HL-60/S4 treated with phorbol 12-myristate 13-acetate at 8.2 ng/mL for 4 days and 3 days (cell line): ENCODE measurements around the gene PCYT1A.
"Not testable (repeated sequence)": the region's sequence is repeated elsewhere in the genome, so short reads cannot be mapped to it uniquely, and the experiment has no call there.

Source experiments
- in situ Hi-C: fragments of 300-500 bp; cut with MboI; formaldehyde crosslinking; loops from 2 replicates; pipeline ENCODE4 v1.15.0; 2022; ENCODE audit warnings: low sequenced_read_pairs

Gene PCYT1A

GRCh38 chr3:196288141-196288460, 575 bp upstream of the PCYT1A start:
- in situ Hi-C loops, result no loop called here

DNA sequence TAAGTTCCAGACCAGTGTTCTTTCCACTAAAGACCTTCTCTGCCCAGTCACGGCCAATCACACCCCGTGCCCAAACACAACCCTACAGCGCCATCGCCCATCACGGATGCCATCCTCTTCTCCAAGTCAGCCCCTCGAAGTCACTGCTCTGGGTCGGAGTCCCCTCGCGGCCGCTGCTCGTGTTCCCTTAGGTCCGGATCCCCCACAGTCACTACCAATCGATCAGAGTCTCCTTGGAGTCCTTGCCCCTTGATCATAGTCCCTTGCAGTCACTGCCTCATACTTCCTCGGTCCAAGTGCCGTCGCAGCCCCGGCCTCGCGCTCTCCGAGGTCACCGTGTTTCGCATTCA, 461 bp downstream of the PCYT1A start:
- in situ Hi-C loops, result no loop called here

- in situ Hi-C loops, result no loop called here
Observed at GRCh38 chr3:196284396-196284795, 3.1 kb downstream of the PCYT1A start.

DNA sequence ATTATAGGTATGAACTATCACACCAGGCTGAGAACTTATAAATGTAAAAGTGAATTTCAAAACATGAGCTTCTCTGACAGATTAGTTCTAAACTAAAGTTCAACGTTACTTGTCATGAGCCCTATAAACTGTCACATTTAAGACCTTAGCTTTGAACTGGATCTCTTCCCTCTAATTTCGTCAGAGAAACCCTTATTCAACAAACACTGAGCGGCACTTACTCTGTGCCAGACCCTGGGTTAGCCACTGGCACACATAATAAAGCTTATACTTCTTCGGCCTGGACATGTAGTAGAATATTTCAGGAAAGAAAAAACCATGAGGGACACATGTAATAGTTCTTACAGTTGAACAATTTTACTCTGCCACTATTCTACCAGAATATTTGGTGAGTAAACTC, 5.6 kb downstream of the PCYT1A start:
- in situ Hi-C loops, result no loop called here

DNA sequence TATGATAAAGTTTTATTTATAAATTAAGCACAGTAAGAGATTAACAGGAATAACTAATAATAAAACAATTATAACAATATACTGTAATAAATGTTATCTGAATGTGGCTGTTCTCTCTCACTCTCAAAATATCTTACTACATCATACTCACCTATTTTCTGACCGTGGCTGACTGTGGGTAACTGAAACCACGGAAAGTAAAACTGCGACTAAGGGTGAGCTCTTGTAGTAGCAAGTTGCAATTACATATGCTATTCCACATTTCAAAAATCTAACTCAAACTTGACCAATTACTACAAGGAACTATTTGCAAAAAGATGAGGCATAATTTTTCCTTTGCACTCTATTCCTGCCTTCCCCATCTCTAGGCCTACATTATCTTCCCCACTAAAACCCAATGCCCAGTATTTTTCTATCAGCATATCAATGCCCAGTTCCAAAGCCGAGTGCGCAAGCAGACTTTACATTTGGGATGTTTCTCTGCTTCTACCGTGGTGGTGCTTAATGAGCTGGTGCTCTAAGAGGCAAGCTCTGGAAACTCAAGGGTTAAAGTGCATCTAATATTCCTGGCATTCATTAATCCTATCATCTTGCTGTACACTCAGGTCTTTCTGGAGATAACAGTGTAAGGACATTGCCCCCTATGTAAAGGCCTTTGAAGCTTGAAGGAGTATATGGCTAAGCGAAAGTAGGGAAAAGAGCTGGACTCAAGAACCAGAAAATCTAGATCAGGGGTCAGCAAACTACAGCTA, 6.7 kb downstream of the PCYT1A start:
- in situ Hi-C loops, result no loop called here

DNA sequence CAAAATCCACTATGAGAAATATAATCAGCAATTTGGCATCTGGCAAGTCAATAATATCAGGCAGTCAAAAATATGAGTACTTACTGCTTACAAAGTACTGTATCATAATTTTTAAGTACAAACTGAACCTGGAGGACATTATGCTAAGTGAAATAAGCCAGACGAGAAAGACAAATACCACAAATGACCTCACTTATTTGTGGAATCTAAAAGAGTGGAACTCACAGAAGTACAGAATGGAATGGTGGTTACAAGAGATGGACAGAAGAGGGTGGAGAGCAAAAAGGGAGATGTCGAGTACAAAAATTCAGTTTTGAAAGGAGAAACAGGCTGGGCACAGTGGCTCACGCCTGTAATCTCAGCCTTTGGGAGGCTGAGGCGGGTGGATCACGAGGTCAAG, 12.4 kb downstream of the PCYT1A start:
- in situ Hi-C loops, result no loop called here

GRCh38 chr3:196274585-196274984, 12.9 kb downstream of the PCYT1A start:
- in situ Hi-C loops, result no loop called here

GRCh38 chr3:196273655-196274054, 13.9 kb downstream of the PCYT1A start:
- in situ Hi-C loops, result no loop called here

DNA sequence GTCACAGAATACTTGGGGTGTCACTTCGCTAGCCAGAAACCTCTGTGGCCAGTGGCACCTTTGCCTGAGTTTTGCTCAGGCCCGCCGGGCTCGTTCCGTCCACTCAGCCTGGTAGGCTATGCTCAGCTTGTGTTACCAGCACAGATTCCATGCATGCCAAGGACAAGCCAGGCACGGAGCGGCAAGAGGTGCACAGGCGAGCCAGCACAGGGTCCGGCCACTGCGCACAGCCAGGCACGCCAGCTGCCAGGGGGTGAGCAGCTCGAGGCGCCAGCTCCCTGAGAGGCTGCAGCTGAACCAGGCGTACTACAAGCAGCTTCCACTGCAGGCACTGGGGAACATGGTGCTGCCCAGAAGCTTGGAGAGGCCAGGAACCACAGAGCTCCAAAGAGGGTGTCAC, 14.7 kb downstream of the PCYT1A start:
- in situ Hi-C loops, result no loop called here

GRCh38 chr3:196270499-196270898, 17.0 kb downstream of the PCYT1A start:
- in situ Hi-C loops, result no loop called here

- in situ Hi-C loops, result no loop called here
Observed at GRCh38 chr3:196268284-196269163, 19.0 kb downstream of the PCYT1A start.

DNA sequence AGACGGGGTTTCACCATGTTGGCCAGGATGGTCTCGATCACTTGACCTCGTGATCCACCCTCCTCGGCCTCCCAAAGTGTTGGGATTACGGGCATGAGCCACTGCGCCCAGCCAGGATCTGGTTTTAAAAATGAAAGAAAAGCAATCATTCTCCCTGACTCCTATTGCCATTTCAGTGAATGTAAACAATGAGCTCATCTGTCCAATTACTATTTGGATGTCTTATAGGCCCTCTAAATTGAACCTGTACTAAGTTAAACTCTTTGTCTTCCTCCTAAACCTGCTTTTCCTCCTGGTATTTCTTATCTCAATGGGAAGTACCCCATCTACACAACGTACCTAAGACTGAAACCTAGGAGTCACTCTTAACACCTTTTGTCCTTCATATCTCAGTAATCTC, 23.7 kb downstream of the PCYT1A start:
- in situ Hi-C loops, result no loop called here

- in situ Hi-C loops, result no loop called here
Observed at GRCh38 chr3:196260784-196261183, 26.7 kb downstream of the PCYT1A start.

- in situ Hi-C loops, result no loop called here
Observed at GRCh38 chr3:196255776-196256175, 31.8 kb downstream of the PCYT1A start.

DNA sequence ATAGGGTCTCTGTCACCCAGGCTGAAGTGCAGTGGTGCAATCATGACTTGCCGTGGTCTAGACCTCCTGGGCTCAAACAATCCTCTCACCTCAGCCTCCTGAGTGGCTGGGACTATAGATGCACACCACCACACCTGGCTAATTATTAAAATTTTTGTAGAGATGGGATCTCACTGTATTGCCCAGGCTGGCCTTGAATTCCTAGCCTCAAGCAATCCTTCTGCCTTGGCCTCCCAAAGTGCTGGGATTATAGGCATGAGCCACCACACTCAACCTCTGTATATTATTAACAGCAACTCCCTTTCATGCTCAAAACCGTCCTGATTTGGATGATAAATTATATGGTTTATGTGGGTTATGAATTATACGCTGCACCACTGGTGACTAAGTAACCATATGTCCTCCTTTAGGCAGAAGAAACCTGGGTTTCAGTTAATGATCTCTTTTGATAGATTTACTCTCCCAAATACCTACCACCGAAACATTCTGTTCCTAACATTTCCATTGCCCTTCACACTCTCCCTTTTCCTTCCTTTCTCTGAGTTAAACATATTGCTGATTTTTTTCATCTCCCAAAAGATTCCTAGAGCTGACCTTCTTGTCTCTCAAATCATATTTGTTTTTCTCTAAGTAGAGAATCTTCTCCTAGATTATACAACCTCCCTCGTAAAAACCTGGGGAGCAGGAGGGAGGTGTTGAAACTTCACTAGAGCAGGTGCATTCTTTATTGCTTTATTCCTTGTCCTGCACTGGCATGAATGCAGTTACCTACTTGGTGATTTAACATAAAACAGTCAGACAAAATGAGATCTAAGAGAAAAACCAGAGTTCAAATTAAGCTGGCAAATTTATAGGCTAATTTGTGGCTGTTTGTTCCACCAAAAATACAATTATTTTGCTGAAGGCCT, 32.9 kb downstream of the PCYT1A start:
- in situ Hi-C loops, result loop anchor here (5.0 kb wide), 1 partner anchor 268 kb away; no protein-coding TSS in a partner anchor

DNA sequence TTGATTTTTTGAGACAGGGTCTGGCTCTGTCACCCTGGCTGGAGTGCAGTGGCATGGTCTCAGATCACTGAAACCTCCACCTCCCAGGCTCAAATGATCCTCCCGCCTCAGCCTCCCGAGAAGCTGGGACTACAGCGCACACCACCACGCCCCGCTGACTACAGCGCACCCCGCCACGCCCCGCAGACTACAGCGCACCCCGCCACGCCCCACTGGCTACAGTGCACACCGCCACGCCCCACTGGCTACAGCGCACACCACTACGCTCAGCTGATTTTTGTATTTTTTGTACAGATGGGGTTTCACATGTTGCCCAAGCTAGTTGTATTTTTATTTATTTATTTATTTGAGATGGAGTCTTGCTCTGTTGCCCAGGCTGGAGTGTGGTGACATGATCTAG, 35.6 kb downstream of the PCYT1A start:
- in situ Hi-C loops, result loop anchor here (5.0 kb wide), 1 partner anchor 270 kb away; no protein-coding TSS in a partner anchor

DNA sequence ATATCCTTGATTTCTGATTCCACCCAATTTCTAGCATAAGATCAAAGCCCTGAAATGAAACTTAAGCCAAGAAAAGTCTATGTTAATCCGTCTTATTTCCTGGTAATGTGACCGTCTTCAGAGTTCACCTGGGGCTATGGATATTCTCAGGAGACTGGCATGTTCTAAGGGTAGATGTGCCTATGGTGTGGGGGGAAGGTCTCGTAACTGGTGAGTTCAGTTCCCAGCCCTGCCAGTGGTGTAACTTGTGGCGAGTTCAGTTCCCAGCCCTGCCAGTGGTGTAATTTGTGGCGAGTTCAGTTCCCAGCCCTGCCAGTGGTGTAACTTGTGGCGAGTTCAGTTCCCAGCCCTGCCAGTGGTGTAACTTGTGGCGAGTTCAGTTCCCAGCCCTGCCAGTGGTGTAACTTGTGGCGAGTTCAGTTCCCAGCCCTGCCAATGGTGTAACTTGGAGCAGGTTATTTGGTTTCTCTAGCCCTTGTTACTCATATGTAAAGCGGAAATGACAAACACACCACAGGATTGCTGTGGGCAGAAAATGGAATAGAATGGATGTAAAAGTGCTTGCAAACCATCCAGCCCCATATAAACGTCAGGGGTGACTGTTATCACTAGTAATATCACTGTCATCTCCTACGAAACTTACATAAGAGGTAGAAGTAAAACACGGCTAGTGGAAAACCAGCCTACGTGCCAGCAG, 40.8 kb downstream of the PCYT1A start:
- in situ Hi-C loops, result no loop called here

GRCh38 chr3:196244166-196244565, 43.4 kb downstream of the PCYT1A start:
- in situ Hi-C loops, result not testable (repeated sequence)

GRCh38 chr3:196241704-196242103, 45.8 kb downstream of the PCYT1A start:
- in situ Hi-C loops, result no loop called here

DNA sequence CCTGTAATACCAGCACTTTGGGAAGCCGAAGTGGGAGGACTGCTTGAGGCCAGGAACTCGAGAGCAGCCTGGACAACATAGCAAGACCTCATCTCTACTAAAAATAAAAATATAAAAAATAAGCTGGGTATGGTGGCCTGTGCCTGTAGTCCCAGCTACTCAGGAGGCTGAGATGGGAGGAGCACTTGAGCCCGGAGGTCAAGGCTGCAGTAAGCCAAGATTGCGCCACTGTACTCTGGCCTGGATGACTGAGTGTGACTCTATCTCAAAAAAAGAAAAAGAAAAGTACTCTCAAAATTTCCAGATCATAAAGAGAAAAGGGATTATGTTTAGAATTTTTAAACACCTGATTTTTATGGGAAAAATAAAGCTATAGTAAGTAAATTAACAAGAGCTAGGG, 47.1 kb downstream of the PCYT1A start:
- in situ Hi-C loops, result no loop called here
